ENCODE data around the gene TMEM273.

DNA sequence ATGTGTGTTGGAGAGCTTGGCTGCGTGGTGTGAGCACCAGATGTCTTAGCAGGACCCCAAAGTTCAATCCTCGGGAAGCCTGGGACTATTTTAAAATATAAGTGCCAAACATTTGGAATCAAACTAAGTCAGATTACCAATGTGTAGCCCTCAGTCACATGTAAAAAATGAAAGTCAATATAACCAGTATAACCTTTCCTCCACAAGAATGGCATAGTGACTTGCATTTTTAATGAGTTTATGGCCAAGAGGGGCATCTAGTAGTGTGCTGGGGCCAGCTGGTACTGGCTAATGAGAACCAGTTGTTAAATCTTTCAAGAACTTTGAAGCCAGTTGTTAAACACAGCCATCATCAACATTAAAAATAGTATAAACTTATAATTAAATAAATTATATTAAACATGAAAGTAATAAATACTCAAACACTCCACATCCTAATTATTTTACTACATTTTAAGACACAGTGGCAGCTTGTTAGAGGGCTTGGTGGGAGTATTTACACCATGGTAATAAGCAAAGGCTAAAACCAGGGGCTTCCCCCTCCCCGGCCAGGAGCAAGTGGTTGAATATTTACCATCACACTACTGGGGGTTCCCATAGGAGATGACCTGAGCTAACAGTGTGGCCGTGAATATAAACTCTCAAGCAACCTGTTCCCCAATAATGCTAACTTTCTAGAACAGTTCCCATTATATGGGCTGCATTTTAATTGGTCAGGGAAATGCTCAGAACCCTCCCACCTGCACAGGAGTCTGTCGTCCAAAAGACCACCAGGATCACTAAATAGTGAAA, 46.5 kb downstream of the TMEM273 start:
- TF ChIP-seq POLR2A (IDR thresholded peaks at IDR 0.05): no peak
- TF ChIP-seq, protein P1, sequence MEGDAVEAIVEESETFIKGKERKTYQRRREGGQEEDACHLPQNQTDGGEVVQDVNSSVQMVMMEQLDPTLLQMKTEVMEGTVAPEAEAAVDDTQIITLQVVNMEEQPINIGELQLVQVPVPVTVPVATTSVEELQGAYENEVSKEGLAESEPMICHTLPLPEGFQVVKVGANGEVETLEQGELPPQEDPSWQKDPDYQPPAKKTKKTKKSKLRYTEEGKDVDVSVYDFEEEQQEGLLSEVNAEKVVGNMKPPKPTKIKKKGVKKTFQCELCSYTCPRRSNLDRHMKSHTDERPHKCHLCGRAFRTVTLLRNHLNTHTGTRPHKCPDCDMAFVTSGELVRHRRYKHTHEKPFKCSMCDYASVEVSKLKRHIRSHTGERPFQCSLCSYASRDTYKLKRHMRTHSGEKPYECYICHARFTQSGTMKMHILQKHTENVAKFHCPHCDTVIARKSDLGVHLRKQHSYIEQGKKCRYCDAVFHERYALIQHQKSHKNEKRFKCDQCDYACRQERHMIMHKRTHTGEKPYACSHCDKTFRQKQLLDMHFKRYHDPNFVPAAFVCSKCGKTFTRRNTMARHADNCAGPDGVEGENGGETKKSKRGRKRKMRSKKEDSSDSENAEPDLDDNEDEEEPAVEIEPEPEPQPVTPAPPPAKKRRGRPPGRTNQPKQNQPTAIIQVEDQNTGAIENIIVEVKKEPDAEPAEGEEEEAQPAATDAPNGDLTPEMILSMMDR (IDR thresholded peaks at IDR 0.05): no peak
